Mesothelial cell of epicardium (in vitro differentiated cells): ENCODE data around the gene AHRR. TPM values are rescaled to one million over a fixed set of nuclear protein-coding genes. Genes with fewer than 3 reads are reported as not detected.
A peak's percentile ranks its signal among the peaks of the same experiment; 100 is the strongest.

Experiments
- DNase-seq, 2 experiments: peaks; one replicate each; pipeline ENCODE4 v3.0.0; 2021; ENCODE audit warnings: low spot score in 2 of 2; ENCODE audit not compliant: unreplicated experiment in 2 of 2
- H3K27ac Mint-ChIP-seq: 2 replicates; pipeline ENCODE4 v1.8.0; 2021; ENCODE audit warnings: mixed read lengths
- H3K27me3 Mint-ChIP-seq: 2 replicates; pipeline ENCODE4 v1.8.0; 2021; ENCODE audit warnings: low read depth, mixed read lengths
- H3K36me3 Mint-ChIP-seq: 2 replicates; pipeline ENCODE4 v1.8.0; 2021; ENCODE audit warnings: mixed read lengths
- H3K4me1 Mint-ChIP-seq: 2 replicates; pipeline ENCODE4 v1.8.0; 2021; ENCODE audit warnings: mixed read lengths
- H3K4me3 Mint-ChIP-seq: 2 replicates; pipeline ENCODE4 v1.8.0; 2021; ENCODE audit warnings: mild to moderate bottlenecking, moderate library complexity, mixed read lengths
- H3K9me3 Mint-ChIP-seq: 2 replicates; pipeline ENCODE4 v1.8.0; 2021; ENCODE audit warnings: mixed read lengths
- total RNA-seq: library from RNA; stranded (reverse); gene quantifications from 3 replicates; pipeline ENCODE4 v1.2.1, GENCODE V29; 2021
- TF ChIP-seq, protein P1 (sequence below): fragments of 200-600 bp; sonication (generic); IDR thresholded peaks from one replicate; pipeline ENCODE4 v1.5.0; 2021; ENCODE audit warnings: antibody characterized with exemption; ENCODE audit not compliant: unreplicated experiment

Gene AHRR
- total RNA-seq, 1 donor from 2014 or later = 12.7 TPM

DNA sequence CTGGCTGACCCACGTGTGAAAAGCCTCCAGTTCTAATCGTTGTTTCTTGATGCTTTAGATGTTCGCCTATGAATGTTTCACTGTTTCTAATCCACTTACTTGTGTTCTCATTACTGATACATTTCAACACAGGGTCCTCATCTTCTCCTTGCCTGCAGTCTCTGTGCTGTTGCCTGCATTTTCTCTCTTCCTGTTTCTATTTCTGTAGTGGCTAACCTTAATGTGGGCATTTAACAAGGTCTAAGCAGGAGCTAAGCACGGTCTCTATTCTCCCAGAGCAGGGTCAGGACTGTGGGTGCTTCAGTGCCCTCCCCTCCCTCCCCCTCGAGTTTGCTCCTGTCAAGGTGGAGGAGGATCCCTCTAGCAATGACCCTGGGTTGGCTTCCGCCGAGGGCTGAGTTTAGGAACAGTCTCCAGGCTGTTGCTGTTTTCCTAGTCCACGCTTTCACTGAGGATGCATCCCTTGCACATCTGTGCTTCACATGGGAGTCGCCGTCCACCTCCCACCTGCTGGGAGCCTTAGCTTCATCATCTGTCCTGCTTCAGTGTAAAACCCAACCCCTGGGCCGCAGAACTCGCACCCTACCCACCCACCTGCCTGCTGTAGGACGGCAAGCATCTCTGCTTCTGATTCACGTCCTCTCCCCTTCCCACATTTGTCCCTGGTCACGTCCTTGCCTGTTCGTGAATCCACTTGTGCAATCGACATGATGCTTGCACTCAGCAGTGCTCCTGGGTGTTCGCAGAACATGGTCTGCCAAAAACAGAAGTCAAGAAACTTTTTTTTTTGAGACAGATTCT lies 119.1 kb downstream of the AHRR start:
- Mint-ChIP-seq H3K9me3 (no peaks in the 10 kb centered on the region), H3K36me3 (no peaks in the 10 kb centered on the region), H3K4me3 (peak overlapping the region; percentile 28), H3K27me3 (no peaks in the 10 kb centered on the region), H3K27ac (no peak overlapping the region), H3K4me1 (peaks cover 20% of the 10 kb centered on the region)
- TF ChIP-seq, protein P1, sequence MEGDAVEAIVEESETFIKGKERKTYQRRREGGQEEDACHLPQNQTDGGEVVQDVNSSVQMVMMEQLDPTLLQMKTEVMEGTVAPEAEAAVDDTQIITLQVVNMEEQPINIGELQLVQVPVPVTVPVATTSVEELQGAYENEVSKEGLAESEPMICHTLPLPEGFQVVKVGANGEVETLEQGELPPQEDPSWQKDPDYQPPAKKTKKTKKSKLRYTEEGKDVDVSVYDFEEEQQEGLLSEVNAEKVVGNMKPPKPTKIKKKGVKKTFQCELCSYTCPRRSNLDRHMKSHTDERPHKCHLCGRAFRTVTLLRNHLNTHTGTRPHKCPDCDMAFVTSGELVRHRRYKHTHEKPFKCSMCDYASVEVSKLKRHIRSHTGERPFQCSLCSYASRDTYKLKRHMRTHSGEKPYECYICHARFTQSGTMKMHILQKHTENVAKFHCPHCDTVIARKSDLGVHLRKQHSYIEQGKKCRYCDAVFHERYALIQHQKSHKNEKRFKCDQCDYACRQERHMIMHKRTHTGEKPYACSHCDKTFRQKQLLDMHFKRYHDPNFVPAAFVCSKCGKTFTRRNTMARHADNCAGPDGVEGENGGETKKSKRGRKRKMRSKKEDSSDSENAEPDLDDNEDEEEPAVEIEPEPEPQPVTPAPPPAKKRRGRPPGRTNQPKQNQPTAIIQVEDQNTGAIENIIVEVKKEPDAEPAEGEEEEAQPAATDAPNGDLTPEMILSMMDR = no peak
- no peak for DNase-seq

DNA sequence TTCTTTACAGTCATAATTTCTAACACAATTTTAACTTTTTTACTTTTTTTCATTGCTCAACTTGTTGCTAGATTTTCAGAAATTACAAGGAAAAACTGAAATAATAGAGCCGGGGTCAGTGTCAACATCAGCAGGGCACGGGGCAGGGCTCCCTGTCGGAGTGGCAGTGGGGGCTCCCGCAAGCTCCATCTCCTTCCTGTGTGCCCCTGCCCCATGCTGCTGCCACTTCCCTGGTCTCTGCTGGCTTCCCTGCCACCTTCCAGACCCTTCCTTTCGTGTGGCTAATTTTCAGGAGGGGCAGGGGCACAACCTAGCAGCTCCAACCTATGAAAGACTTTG lies 120.5 kb downstream of the AHRR start:
- peaks cover 20% of the 10 kb centered on the region for H3K4me1 Mint-ChIP-seq
- peak in 1 of 2 experiments; percentile 19 for DNase-seq
- H3K4me3 Mint-ChIP-seq = peak overlapping the region; percentile 99
- peaks cover 5% of the 10 kb centered on the region for H3K36me3 Mint-ChIP-seq
- no peaks in the 10 kb centered on the region for H3K27me3 Mint-ChIP-seq
- H3K27ac Mint-ChIP-seq = peak overlapping the region; percentile 97
- no peaks in the 10 kb centered on the region for H3K9me3 Mint-ChIP-seq
- TF ChIP-seq, protein P1 = no peak

DNA sequence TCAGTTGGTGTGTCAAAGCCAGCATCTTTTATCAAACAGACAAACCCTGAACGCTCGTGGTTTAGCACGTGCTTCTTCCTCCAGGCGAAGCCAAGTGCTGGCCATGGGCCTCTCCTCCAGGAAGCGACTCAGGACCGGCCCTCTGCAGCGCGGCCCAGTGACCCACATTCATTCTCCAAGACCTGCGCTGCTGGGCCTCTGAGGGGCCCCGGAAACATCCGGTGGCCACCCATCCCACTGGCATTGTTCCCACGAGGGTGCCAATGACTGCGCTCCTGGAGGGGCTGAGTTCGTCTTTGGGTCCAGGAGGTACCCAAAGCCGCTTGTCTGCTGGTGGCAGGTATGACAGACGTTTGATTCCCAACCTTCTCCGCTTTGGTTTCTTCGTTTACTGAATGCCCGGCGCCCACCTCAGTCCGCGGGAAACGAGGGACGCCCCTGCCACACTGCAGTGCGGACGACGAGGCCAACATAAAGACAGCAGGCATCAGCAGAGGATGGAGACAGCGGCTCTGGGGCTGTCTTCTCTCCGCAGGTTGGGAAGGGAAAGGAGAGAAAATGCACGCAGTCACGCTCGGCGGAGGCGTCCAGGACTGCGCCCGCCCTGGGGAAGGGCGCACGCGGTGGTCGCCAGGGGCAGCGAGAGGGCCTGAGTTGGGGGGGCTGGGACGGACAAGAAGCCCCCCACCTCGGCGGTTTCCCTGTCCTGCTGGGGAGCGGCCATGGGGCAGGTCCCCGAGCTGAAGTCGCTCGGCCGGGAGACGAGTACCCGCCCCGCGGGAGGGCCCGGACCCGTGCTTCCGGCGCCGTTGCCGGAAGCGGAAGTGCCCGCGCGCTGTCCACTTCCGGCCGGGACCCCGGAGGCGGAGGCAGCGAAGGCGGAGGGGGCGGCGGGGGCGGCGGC lies 121.1 kb downstream of the AHRR start, which contains the start of gene EXOC3:
TSS of gene EXOC3 (plus strand) at position 842 of the 904 bp plus-strand sequence. CDS start 3,030 bp downstream, outside the sequence.
- TF ChIP-seq, protein P1 = no peak
- peak within 1 kb of the TSS; percentile 97 for H3K27ac Mint-ChIP-seq
- no peaks in the 10 kb centered on the region for H3K27me3 Mint-ChIP-seq
- H3K36me3 Mint-ChIP-seq = peaks cover 10% of the 10 kb centered on the region
- H3K4me1 Mint-ChIP-seq = peaks cover 20% of the 10 kb centered on the region
- peak within 1 kb of the TSS; percentile 99 for H3K4me3 Mint-ChIP-seq
- DNase-seq = peak; percentile 72 to 80
- H3K9me3 Mint-ChIP-seq = no peaks in the 10 kb centered on the region

DNA sequence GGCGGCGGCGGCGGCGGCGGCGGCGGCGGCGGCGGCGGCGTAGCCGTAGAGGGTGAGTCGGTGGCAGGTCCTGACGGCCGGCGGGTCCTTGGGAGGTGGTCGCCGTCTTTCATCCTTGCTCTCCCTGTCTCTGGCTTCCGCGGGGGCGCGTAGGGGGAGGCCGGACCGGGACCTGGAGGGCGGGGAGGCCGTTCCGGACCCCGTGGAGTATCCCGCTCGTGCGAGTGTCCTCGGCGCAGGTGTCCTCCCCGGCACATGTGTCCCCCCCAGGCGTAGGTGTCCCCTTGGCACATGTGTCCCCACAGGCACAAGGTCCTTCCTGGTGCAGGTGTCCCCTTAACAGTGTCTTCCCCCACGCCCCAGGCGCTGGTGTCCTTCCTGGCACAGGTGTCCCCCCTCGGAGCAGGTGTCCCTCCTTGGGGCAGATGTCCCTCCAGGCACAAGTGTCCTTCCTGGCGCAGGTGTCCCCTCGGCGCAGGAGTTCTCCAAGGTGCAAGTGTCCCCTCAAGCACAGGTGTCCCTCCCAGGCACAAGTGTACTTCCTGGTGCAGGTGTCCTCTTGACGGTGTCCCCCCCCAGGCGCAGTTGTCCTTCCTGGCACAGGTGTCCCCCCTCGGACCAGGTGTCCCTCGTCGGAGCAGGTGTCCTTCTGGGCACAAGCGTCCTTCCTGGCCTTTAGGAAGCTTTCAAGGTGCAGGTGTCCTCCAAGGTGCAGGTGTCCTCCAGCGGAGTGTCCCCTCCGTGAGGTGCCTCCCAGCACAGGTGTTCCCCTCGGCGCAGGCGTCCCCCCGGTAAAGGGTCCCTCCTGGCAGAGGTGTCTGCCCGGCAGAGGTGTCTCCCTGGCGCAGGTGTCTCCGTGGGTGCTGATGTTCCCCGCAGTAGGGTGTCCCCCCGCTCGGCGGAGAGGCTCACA lies 122.0 kb downstream of the AHRR start:
- no peaks in the 10 kb centered on the region for H3K9me3 Mint-ChIP-seq
- H3K27me3 Mint-ChIP-seq = no peaks in the 10 kb centered on the region
- peak overlapping the region; percentile 99 for H3K4me3 Mint-ChIP-seq
- H3K4me1 Mint-ChIP-seq = peaks cover 20% of the 10 kb centered on the region
- peak overlapping the region; percentile 78 for H3K27ac Mint-ChIP-seq
- peak in 1 of 2 experiments; percentile 17 for DNase-seq
- TF ChIP-seq, protein P1 = no peak
- H3K36me3 Mint-ChIP-seq = peaks cover 17% of the 10 kb centered on the region

DNA sequence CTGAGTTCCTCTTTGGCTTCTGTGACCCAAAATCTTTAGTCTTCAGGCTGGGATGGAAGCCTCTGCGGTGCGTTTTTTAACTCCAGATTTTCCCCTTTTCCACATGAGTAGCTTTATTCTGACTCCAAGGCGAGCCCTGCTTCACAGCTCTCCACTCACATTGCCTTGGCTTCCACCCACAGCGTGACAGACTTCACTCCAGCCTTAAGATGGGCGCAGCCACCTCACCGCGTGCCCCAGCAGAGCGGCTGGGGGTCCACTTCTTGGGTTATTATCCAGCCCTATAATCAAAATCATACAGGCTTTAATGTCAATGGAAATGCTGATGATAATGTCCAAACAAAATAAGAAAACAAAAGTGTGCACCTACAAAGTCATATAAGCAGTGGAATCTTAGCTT lies 122.7 kb downstream of the AHRR start:
- peaks cover 20% of the 10 kb centered on the region for H3K4me1 Mint-ChIP-seq
- DNase-seq = no peak
- H3K4me3 Mint-ChIP-seq = peak overlapping the region; percentile 99
- H3K27me3 Mint-ChIP-seq = no peaks in the 10 kb centered on the region
- H3K36me3 Mint-ChIP-seq = peaks cover 24% of the 10 kb centered on the region
- TF ChIP-seq, protein P1 = no peak
- H3K27ac Mint-ChIP-seq = peak overlapping the region; percentile 78
- H3K9me3 Mint-ChIP-seq = no peaks in the 10 kb centered on the region
